Measurements from ENCODE around the gene ADAMTSL3.

The ADAMTSL3 gene

GRCh38 chr15:83653639-83654378, at the start of gene ADAMTSL3:
TSS of gene ADAMTSL3 (plus strand) at chr15:83654123. CDS start at chr15:83655762, 1,639 bp downstream.
- no peak for DNase-seq (ENCODE audit: extremely low read depth in 1 of 2, low read depth in 1 of 2)

- no peak for DNase-seq (ENCODE audit: extremely low read depth in 1 of 2, low read depth in 1 of 2)
These were observed 49.4 kb upstream of the ADAMTSL3 start for GRCh38 chr15:83604549-83604948.

- DNase-seq (ENCODE audit: extremely low read depth in 1 of 2, low read depth in 1 of 2) = no peak
These were observed 48.6 kb upstream of the ADAMTSL3 start for GRCh38 chr15:83605111-83605945.

GRCh38 chr15:83610132-83610531, 43.8 kb upstream of the ADAMTSL3 start:
- DNase-seq (ENCODE audit: extremely low read depth in 1 of 2, low read depth in 1 of 2) = no peak

- no peak for DNase-seq (ENCODE audit: extremely low read depth in 1 of 2, low read depth in 1 of 2)
These were observed 42.8 kb upstream of the ADAMTSL3 start for GRCh38 chr15:83610901-83611685.

GRCh38 chr15:83612226-83612625, 41.7 kb upstream of the ADAMTSL3 start:
- DNase-seq (ENCODE audit: extremely low read depth in 1 of 2, low read depth in 1 of 2) = no peak

- no peak for DNase-seq (ENCODE audit: extremely low read depth in 1 of 2, low read depth in 1 of 2)
These were observed 40.9 kb upstream of the ADAMTSL3 start for GRCh38 chr15:83612898-83613635.

GRCh38 chr15:83613714-83614113, 40.2 kb upstream of the ADAMTSL3 start:
- no peak for DNase-seq (ENCODE audit: extremely low read depth in 1 of 2, low read depth in 1 of 2)

GRCh38 chr15:83616840-83617239, 37.1 kb upstream of the ADAMTSL3 start:
- no peak for DNase-seq (ENCODE audit: extremely low read depth in 1 of 2, low read depth in 1 of 2)

- DNase-seq (ENCODE audit: extremely low read depth in 1 of 2, low read depth in 1 of 2) = no peak
These were observed 27.6 kb upstream of the ADAMTSL3 start for GRCh38 chr15:83626171-83626802.

GRCh38 chr15:83631534-83631933, 22.4 kb upstream of the ADAMTSL3 start:
- no peak for DNase-seq (ENCODE audit: extremely low read depth in 1 of 2, low read depth in 1 of 2)

- no peak for DNase-seq (ENCODE audit: extremely low read depth in 1 of 2, low read depth in 1 of 2)
These were observed 10.7 kb upstream of the ADAMTSL3 start for GRCh38 chr15:83643201-83643600.

GRCh38 chr15:83644439-83644838, 9.5 kb upstream of the ADAMTSL3 start:
- DNase-seq (ENCODE audit: extremely low read depth in 1 of 2, low read depth in 1 of 2) = no peak

GRCh38 chr15:83650831-83651230, 3.1 kb upstream of the ADAMTSL3 start:
- DNase-seq (ENCODE audit: extremely low read depth in 1 of 2, low read depth in 1 of 2) = no peak

- no peak for DNase-seq (ENCODE audit: extremely low read depth in 1 of 2, low read depth in 1 of 2)
These were observed 2.4 kb upstream of the ADAMTSL3 start for GRCh38 chr15:83651541-83651940.

GRCh38 chr15:83652626-83653204, 1.2 kb upstream of the ADAMTSL3 start:
- DNase-seq (ENCODE audit: extremely low read depth in 1 of 2, low read depth in 1 of 2) = no peak

- DNase-seq (ENCODE audit: extremely low read depth in 1 of 2, low read depth in 1 of 2) = no peak
These were observed 660 bp upstream of the ADAMTSL3 start for GRCh38 chr15:83653288-83653638.

GRCh38 chr15:83654379-83655236, 685 bp downstream of the ADAMTSL3 start:
- no peak for DNase-seq (ENCODE audit: extremely low read depth in 1 of 2, low read depth in 1 of 2)

GRCh38 chr15:83655237-83655616, 1.3 kb downstream of the ADAMTSL3 start:
- no peak for DNase-seq (ENCODE audit: extremely low read depth in 1 of 2, low read depth in 1 of 2)
